Stomach (tissue), 9 donors: ENCODE measurements around the gene PAFAH1B1. TPM values are rescaled to one million over a fixed set of nuclear protein-coding genes. Genes with fewer than 3 reads are reported as not detected.

Experiments used
- DNase-seq, 2 donors: peaks; one replicate each; pipeline versions ENCODE4 v3.0.0 to v3.0.0-alpha.2; 2013 to 2019
- H3K27ac ChIP-seq, 5 donors: fragments of 200-600 bp in 4 of 5; sonication (generic) in 4 of 5; one replicate each; pipeline ENCODE4 v1.5.1; 2013 to 2019; ENCODE audit warnings: mild to moderate bottlenecking in 1 of 5, moderate library complexity in 1 of 5
- H3K27me3 ChIP-seq, 3 donors: fragments of 200-600 bp; sonication (generic); one replicate each; pipeline ENCODE4 v1.5.1; 2017 to 2019; ENCODE audit warnings: mixed run types in 1 of 3
- H3K36me3 ChIP-seq, 4 donors: fragments of 200-600 bp; sonication (generic); 1 replicate in 3 of 4; 2 replicates in 1 of 4; pipeline ENCODE4 v1.5.1; 2016 to 2019
- H3K4me1 ChIP-seq, 4 donors: fragments of 200-600 bp; sonication (generic); one replicate each; pipeline ENCODE4 v1.5.1; 2016 to 2019
- H3K4me3 ChIP-seq, 4 donors: fragments of 200-600 bp; sonication (generic) in 3 of 4; one replicate each; pipeline ENCODE4 v1.5.1; 2016 to 2019; ENCODE audit warnings: mild to moderate bottlenecking in 1 of 4
- H3K9me3 ChIP-seq, 4 donors: fragments of 200-600 bp; sonication (generic); one replicate each; pipeline ENCODE4 v1.5.1; 2016 to 2019
- CTCF ChIP-seq, 7 experiments: fragments of 450-650 bp in 4 of 7; fragments of 200-600 bp in 3 of 7; sonication (generic) in 3 of 7; IDR thresholded peaks; one replicate each; pipeline ENCODE4 v1.5.1; 2016 to 2019; ENCODE audit warnings: antibody characterized with exemption in 7 of 7, control low read depth in 2 of 7, mild to moderate bottlenecking in 1 of 7
- EP300 ChIP-seq: sonication (generic); formaldehyde crosslinking; IDR thresholded peaks from one replicate; pipeline ENCODE4 v1.6.1; 2017; ENCODE audit warnings: antibody characterized with exemption
- POLR2A ChIP-seq, 4 donors: fragments of 450-650 bp; IDR thresholded peaks; one replicate each; pipeline ENCODE4 v1.6.1; 2016; ENCODE audit warnings: antibody characterized with exemption in 4 of 4, control low read depth in 2 of 4, mild to moderate bottlenecking in 1 of 4, moderate library complexity in 1 of 4
- POLR2AphosphoS5 ChIP-seq, 3 donors: sonication (generic); formaldehyde crosslinking; IDR thresholded peaks; one replicate each; pipeline ENCODE4 v1.6.1; 2016; ENCODE audit warnings: antibody characterized with exemption in 3 of 3
- WGBS, 5 donors: extraction: QIAGEN DNeasy Blood & Tissue Kit in 3 of 5; methylation state at CpG; one replicate each; pipeline versions ENCODE4 v1.1.5 to v1.1.7; 2013 to 2018; 5-methylcytosine and 5-hydroxymethylcytosine counted together
- intact Hi-C: fragments of 100-400 bp; cut with DNase I; formaldehyde crosslinking; loops from one replicate; pipeline ENCODE4 v1.15.1; 2023; ENCODE audit warnings: low total_unique reads
- polyA plus RNA-seq, 3 donors: library from polyadenylated mRNA; stranded (reverse); fragments of 200-250 nt; gene quantifications; one replicate each; pipeline ENCODE4 v1.2.3, GENCODE V29; 2013
- total RNA-seq, 5 donors: library from RNA; depleted of rRNA; stranded (reverse); fragments of >200 nt; gene quantifications; one replicate each; pipeline versions ENCODE4 v1.1.0 to v1.2.3, GENCODE V29; 2014 to 2016
- donor health status: healthy with polysubstance abuse.
- donor health status: Bipolar disorder and iron deficiency.
- donor health status: healthy.

Gene PAFAH1B1
- total and polyA plus RNA-seq, 8 donors, result 22.5 to 264 (median 50.7) TPM

- peaks cover 38 to 57% (median 49%) of the 10 kb centered on the region in 4 donors for H3K36me3 ChIP-seq
These were observed 95.2 kb downstream of the PAFAH1B1 start for GRCh38 chr17:2688351-2689342.

GRCh38 chr17:2689411-2690164 is 96.1 kb downstream of the PAFAH1B1 start:
- Histone ChIP-seq H3K36me3 (peaks cover 42 to 58% (median 54%) of the 10 kb centered on the region in 4 donors), H3K4me3 (no peak overlapping the region), H3K9me3 (no peaks in the 10 kb centered on the region), H3K27ac (peak overlapping the region in 2 of 5 donors; percentile 50 to 52), H3K27me3 (no peaks in the 10 kb centered on the region), H3K4me1 (peaks cover 13 to 44% (median 31%) of the 10 kb centered on the region in 4 donors)
- DNase-seq, result no peak
- intact Hi-C loops, result no loop called here
- 66 to 77% (median 69%) methylated on average over 24 to 40 of the region's 40 CpGs for WGBS, 5 donors
- TF ChIP-seq EP300 (no peak), CTCF (IDR thresholded peaks at IDR 0.05) (no peak), POLR2A (IDR thresholded peaks at IDR 0.05) (no peak), POLR2AphosphoS5 (IDR thresholded peaks at IDR 0.05) (no peak)

More at GRCh38 chr17:2688351-2689342, 95.2 kb downstream of the PAFAH1B1 start:
- no peak overlapping the region for H3K4me3 ChIP-seq
- no peak for DNase-seq
- H3K9me3 ChIP-seq, result no peaks in the 10 kb centered on the region
- 53 to 65% (median 56%) methylated on average over 27 of the region's 27 CpGs for WGBS, 5 donors
- H3K27me3 ChIP-seq, result no peaks in the 10 kb centered on the region
- peak overlapping the region in 3 of 5 donors; percentile 4 to 52 (median 50) for H3K27ac ChIP-seq
- intact Hi-C loops, result no loop called here
- TF ChIP-seq CTCF (IDR thresholded peaks at IDR 0.05), result no peak
- no peak for TF ChIP-seq POLR2A (IDR thresholded peaks at IDR 0.05)
- no peak for TF ChIP-seq EP300
- TF ChIP-seq POLR2AphosphoS5 (IDR thresholded peaks at IDR 0.05), result peak in 1 of 3 donors; percentile 37
- peaks cover 18 to 53% (median 39%) of the 10 kb centered on the region in 4 donors for H3K4me1 ChIP-seq

- H3K9me3 ChIP-seq, result no peaks in the 10 kb centered on the region
- H3K36me3 ChIP-seq, result peaks cover 50 to 61% (median 59%) of the 10 kb centered on the region in 4 donors
- no peak overlapping the region for H3K27ac ChIP-seq
- intact Hi-C loops, result no loop called here
- TF ChIP-seq POLR2A (IDR thresholded peaks at IDR 0.05), result no peak
- TF ChIP-seq CTCF (IDR thresholded peaks at IDR 0.05), result no peak
- TF ChIP-seq POLR2AphosphoS5 (IDR thresholded peaks at IDR 0.05), result no peak
- no peak for TF ChIP-seq EP300
- peaks cover 13 to 44% (median 31%) of the 10 kb centered on the region in 4 donors for H3K4me1 ChIP-seq
- 87 to 90% (median 89%) methylated on average over 24 to 55 of the region's 55 CpGs for WGBS, 5 donors
- DNase-seq, result no peak
- H3K4me3 ChIP-seq, result no peak overlapping the region
- no peaks in the 10 kb centered on the region for H3K27me3 ChIP-seq
These were observed 97.0 kb downstream of the PAFAH1B1 start for GRCh38 chr17:2690165-2691068.
